Mucosa of descending colon (tissue), 3 donors: ENCODE measurements around the gene BSCL2. TPM values are rescaled to one million over a fixed set of nuclear protein-coding genes. Genes with fewer than 3 reads are reported as not detected.

Experiments
- ATAC-seq: fragments of 200-7000 bp; cut with Tn5 transposase; one replicate; pipeline ENCODE4 v1.9.1; 2020; ENCODE audit warnings: mild to moderate bottlenecking, moderate library complexity
- DNase-seq, 3 donors: peaks; one replicate each; pipeline ENCODE4 v3.0.0-alpha.2; 2020
- H3K36me3 ChIP-seq: fragments of 200-600 bp; one replicate; pipeline ENCODE4 v1.8.0; 2021; ENCODE audit warnings: low read depth, mild to moderate bottlenecking
- H3K4me1 ChIP-seq: fragments of 200-600 bp; one replicate; pipeline ENCODE4 v1.8.0; 2021; ENCODE audit warnings: low read depth, mild to moderate bottlenecking
- H3K4me3 ChIP-seq: fragments of 200-600 bp; one replicate; pipeline ENCODE4 v1.8.0; 2021; ENCODE audit warnings: mild to moderate bottlenecking
- H3K9me3 ChIP-seq: fragments of 200-600 bp; one replicate; pipeline ENCODE4 v1.8.0; 2021; ENCODE audit warnings: mild to moderate bottlenecking
- intact Hi-C, 2 donors: fragments of 100-400 bp; cut with DNase I in 1 of 2; cut with micrococcal nuclease in 1 of 2; formaldehyde crosslinking; loops; one replicate each; pipeline versions ENCODE4 v1.11.0 to v1.11.1; 2022; cut with DNase I, micrococcal nuclease
- long read RNA-seq, 2 donors: library from polyadenylated mRNA; unstranded; transcript quantifications; one replicate each; pipeline ENCODE4 v2.0.0, GENCODE V29; 2019 to 2021
- total RNA-seq, 3 donors: library from RNA; stranded (reverse); fragmentation: NEBNext Ultra II Directional in 2 of 3; extraction: Animal tissue kit (Norgen Biotek cat#: 25700) in 2 of 3; gene quantifications; one replicate each; pipeline versions ENCODE4 v1.2.1 to v1.2.4, GENCODE V29; 2021 to 2023
- TF ChIP-seq, protein P1 (sequence below): fragments of 200-600 bp; IDR thresholded peaks from one replicate; pipeline ENCODE4 v1.8.0; 2022; ENCODE audit warnings: antibody characterized with exemption, mild to moderate bottlenecking
- donor health status: DM: no; HTN: no; CAD: no; lungs with moderate emphysema.
- donor health status: DM: no; HTN: no; CAD: no.
- donor health status: DM: no; HTN: yes; CAD: no.

BSCL2 gene
- 10 to 100 TPM; 59.0 to 63.4 (median 61.0) TPM for total RNA-seq
- long read RNA-seq, donor 1, transcript BSCL2-203 (11 exons, 1,683 nt), result minor isoform, 14 of 78 reads
- long read RNA-seq, donor 1, transcript BSCL2-207 (11 exons, 1,516 nt), result major isoform, 27 of 78 reads
- long read RNA-seq, donor 1, transcript BSCL2-210 (11 exons, 1,440 nt), result minor isoform, 5 of 78 reads
- long read RNA-seq, donor 1, partial matches to known transcripts, result 15 of 78 reads
- long read RNA-seq, donor 1, other reads (novel, unspliced or antisense), result 16 of 78 reads
- long read RNA-seq, donor 2, transcript BSCL2-210 (11 exons, 1,440 nt), result minor isoform, 8 of 94 reads
- long read RNA-seq, donor 2, transcript BSCL2-207 (11 exons, 1,516 nt), result major isoform, 60 of 94 reads
- long read RNA-seq, donor 2, transcript BSCL2-205 (11 exons, 1,693 nt), result minor isoform, 6 of 94 reads
- long read RNA-seq, donor 2, partial matches to known transcripts, result 4 of 94 reads
- long read RNA-seq, donor 2, other reads (novel, unspliced or antisense), result 13 of 94 reads

- DNase-seq (peak; percentile 33 to 58 (median 47)), ATAC-seq (no peak)
- peaks cover 32% of the 10 kb centered on the region for H3K4me1 ChIP-seq
- no peaks in the 10 kb centered on the region for H3K9me3 ChIP-seq
- intact Hi-C loops, result no loop called here
- H3K4me3 ChIP-seq, result peak within 1 kb of the TSS; percentile 47
- H3K36me3 ChIP-seq, result no peaks in the 10 kb centered on the region
- TF ChIP-seq, protein P1, sequence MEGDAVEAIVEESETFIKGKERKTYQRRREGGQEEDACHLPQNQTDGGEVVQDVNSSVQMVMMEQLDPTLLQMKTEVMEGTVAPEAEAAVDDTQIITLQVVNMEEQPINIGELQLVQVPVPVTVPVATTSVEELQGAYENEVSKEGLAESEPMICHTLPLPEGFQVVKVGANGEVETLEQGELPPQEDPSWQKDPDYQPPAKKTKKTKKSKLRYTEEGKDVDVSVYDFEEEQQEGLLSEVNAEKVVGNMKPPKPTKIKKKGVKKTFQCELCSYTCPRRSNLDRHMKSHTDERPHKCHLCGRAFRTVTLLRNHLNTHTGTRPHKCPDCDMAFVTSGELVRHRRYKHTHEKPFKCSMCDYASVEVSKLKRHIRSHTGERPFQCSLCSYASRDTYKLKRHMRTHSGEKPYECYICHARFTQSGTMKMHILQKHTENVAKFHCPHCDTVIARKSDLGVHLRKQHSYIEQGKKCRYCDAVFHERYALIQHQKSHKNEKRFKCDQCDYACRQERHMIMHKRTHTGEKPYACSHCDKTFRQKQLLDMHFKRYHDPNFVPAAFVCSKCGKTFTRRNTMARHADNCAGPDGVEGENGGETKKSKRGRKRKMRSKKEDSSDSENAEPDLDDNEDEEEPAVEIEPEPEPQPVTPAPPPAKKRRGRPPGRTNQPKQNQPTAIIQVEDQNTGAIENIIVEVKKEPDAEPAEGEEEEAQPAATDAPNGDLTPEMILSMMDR, result no peak
Observed at GRCh38 chr11:62707277-62707861, at the start of gene BSCL2, which contains the start of gene GNG3. TSS of gene BSCL2 (minus strand) at chr11:62707424. CDS start at chr11:62707195, 229 bp downstream. TSS of gene GNG3 (plus strand) at chr11:62707676. CDS start at chr11:62708296, 620 bp downstream.

DNA sequence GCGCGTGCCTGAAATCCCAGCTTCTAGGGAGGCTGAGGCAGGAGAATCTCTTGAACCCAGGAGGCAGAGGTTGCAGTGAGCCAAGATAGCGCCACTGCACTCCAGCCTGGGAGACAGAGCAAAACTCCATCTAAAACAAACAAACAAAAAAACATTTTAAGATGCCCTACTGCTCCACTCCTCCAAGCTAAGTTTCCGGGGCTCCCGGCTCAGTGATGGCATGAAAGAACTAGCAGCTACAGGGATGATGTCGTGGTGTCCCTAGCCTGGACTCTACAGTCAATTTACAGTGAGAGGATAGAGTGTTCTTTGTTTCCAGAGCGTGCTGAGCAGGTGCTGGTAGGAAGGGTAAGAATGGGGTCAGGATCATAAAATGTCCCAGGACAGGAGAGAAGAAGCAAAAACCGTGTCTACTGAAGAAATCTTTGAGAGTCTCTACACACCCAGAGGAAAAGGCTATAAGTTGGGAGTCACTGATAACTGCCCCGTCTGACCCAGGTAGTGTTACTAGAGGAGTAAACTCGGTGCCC lies 47.9 kb upstream of the BSCL2 start:
- TF ChIP-seq, protein P1, result no peak
- peaks cover 13% of the 10 kb centered on the region for H3K4me1 ChIP-seq
- ATAC-seq (no peak), DNase-seq (no peak)
- H3K36me3 ChIP-seq, result no peaks in the 10 kb centered on the region
- no peaks in the 10 kb centered on the region for H3K9me3 ChIP-seq
- intact Hi-C loops, result no loop called here
- H3K4me3 ChIP-seq, result no peak overlapping the region

DNA sequence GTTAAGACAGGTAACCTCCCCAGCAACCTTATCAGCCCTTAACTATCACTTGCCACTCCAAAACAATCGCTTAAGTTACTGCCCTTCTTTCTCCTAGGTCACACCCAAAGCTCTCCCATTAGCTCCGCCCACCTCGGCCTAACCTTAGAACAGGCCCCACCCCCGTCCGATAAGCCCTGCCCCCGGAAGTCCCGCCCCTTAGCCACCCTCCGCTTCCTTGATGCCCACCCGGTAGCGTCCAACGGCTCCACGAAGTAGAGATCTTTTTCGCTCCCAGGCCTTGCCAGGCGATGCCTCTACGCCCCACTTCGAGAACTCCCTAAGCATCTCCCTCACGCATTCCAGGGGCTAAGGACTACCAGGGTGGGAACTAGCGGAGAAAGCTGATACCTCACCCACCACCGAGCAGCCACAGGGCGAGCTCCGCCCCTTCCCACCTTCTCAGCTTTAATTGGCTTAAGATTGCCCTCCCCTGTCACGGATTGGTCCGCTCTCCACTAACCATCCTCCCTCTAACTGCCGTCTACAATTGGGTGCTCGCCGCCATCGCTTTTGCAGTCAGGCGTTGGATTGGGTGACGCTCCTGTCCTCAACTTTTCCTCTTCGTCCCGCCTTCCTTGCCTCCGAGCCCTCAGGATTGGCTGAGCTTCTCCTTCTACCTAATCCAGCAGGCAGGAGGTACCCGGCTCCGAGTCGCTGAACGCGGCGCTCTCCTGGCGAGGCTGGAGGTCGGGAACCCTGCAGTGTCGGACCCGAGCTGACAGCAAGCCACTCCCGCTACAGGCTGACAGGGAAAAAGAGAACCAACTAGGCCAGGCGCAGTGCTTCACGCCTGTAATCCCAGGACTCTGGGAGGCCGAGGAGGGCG lies 46.7 kb upstream of the BSCL2 start, which contains the start of gene ZBTB3:
Gene ZBTB3 (minus strand): TSS at position 425 of the 868 bp plus-strand sequence. CDS start 496 bp downstream, outside the sequence.
- no peaks in the 10 kb centered on the region for H3K9me3 ChIP-seq
- peaks cover 13% of the 10 kb centered on the region for H3K4me1 ChIP-seq
- H3K36me3 ChIP-seq, result no peaks in the 10 kb centered on the region
- intact Hi-C loops, result no loop called here
- H3K4me3 ChIP-seq, result peak within 1 kb of the TSS; percentile 16
- ATAC-seq, result peak; percentile 96
- peak; percentile 97 to 98 (median 97) for DNase-seq
- TF ChIP-seq, protein P1, result no peak

DNA sequence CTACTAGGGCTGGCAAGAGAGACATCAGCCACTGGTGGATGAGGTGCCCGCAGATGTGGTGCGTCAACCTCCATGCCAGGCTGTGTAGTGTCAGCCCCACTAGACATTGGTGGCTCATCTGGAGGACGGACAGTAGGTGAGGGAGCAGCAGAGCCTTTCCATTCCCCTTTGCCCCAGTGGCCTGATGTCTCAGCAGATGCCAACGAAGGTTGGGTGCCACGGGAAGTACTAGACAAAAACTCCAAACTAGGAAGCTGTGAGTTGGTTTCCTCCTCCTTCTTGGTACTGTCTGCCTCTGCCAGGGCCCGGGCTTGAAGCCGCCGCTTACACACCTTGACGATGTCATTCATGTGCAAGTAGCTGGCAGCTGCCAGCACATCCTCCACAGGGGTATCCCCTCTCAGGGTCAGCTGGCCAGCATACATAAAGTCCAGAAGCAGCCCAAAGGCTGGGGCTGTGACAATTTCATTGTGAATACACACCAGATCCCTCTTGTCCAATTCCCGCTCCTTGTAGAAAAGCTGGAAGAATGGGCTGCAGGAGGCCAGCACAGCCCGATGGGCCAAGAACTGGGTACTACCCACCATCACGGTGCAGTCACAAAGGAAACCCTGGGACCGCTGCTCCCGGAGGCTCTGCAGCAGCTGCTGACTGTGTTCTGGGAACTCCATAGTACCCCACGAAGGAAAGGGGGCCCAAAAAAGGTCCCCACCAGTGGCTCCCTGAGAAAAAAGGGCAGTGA lies 45.9 kb upstream of the BSCL2 start:
- intact Hi-C loops, result no loop called here
- DNase-seq, result peak; percentile 28 to 54 (median 41)
- TF ChIP-seq, protein P1, result no peak
- Histone ChIP-seq H3K4me1 (peaks cover 13% of the 10 kb centered on the region), H3K36me3 (no peaks in the 10 kb centered on the region), H3K4me3 (peak overlapping the region; percentile 16), H3K9me3 (no peaks in the 10 kb centered on the region)
- no peak for ATAC-seq
